C4-2B (cell line): Measurements from ENCODE around the gene AHI1.

Experiments used
- CTCF ChIP-seq: fragments of 450-650 bp; conservative IDR thresholded peaks from 2 replicates; pipeline ENCODE4 v1.5.1; 2017; ENCODE audit warnings: mild to moderate bottlenecking
- ZFX ChIP-seq: fragments of 450-650 bp; IDR thresholded peaks from 2 replicates; pipeline ENCODE4 v1.6.1; 2017

- TF ChIP-seq CTCF (no peak), ZFX (no peak)
These were observed 166.5 kb downstream of the AHI1 start for GRCh38 chr6:135331002-135331401.
